Ishikawa (cell line): Measurements from ENCODE around the gene IL18R1.

ENCODE experiments used
- CEBPB ChIP-seq: IDR thresholded peaks from 2 replicates; pipeline ENCODE4 v1.6.1; 2012
- CREB1 ChIP-seq: IDR thresholded peaks from 2 replicates; pipeline ENCODE4 v1.6.1; 2012; ENCODE audit warnings: low read depth
- EGR1 ChIP-seq: IDR thresholded peaks from 2 replicates; pipeline ENCODE4 v1.6.1; 2012
- EP300 ChIP-seq: IDR thresholded peaks from 2 replicates; pipeline ENCODE4 v1.6.1; 2012; ENCODE audit warnings: borderline replicate concordance
- FOXM1 ChIP-seq: IDR thresholded peaks from 2 replicates; pipeline ENCODE4 v1.6.1; 2012; ENCODE audit warnings: low read depth, borderline replicate concordance
- NFIC ChIP-seq: IDR thresholded peaks from 2 replicates; pipeline ENCODE4 v1.6.1; 2012
- RAD21 ChIP-seq: IDR thresholded peaks from 2 replicates; pipeline ENCODE4 v1.6.1; 2012; ENCODE audit warnings: low read depth
- TAF1 ChIP-seq: IDR thresholded peaks from 2 replicates; pipeline ENCODE4 v1.6.1; 2012; ENCODE audit warnings: low read depth, mild to moderate bottlenecking
- TCF12 ChIP-seq: IDR thresholded peaks from 2 replicates; pipeline ENCODE4 v1.6.1; 2012; ENCODE audit warnings: low read depth
- TEAD4 ChIP-seq: IDR thresholded peaks from 2 replicates; pipeline ENCODE4 v1.6.1; 2012
- YY1 ChIP-seq: IDR thresholded peaks from 2 replicates; pipeline ENCODE4 v1.6.1; 2012; ENCODE audit warnings: low read depth
- ZBTB7A ChIP-seq: IDR thresholded peaks from 2 replicates; pipeline ENCODE4 v1.6.1; 2012; ENCODE audit warnings: low read depth
- TF ChIP-seq, protein P1 (sequence below): IDR thresholded peaks from 2 replicates; pipeline ENCODE4 v1.6.1; 2012
- TF ChIP-seq, protein P2 (sequence below): IDR thresholded peaks from 2 replicates; pipeline ENCODE4 v1.6.1; 2012; ENCODE audit warnings: low read depth, mild to moderate bottlenecking
- TF ChIP-seq, protein P3 (sequence below): IDR thresholded peaks from 2 replicates; pipeline ENCODE4 v1.6.1; 2012

The IL18R1 gene

GRCh38 chr2:102356381-102356712 lies 751 bp downstream of the IL18R1 start:
- TF ChIP-seq NFIC (no peak), CREB1 (no peak), YY1 (no peak), TEAD4 (no peak), EP300 (no peak)
- TF ChIP-seq, protein P1, sequence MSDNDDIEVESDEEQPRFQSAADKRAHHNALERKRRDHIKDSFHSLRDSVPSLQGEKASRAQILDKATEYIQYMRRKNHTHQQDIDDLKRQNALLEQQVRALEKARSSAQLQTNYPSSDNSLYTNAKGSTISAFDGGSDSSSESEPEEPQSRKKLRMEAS, result no peak

DNA sequence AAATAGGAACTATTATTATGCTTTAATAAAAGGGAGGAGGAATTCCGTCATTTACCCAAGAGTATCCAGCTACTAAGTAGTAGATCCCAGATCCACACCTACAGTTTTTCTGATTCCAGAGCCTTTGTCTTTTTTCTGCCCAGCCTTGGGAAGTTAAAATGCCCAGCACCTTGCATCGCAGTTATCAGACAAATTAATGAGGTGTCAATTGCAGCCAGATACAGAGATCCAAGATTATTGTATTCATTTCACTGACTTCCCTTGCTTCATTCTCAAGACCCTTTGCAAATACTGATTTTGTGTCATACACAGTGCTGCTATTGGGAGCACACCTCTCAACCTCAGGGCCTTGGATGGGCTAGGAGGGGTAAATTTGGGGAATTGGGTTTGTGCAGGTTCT lies 1.1 kb downstream of the IL18R1 start:
- no peak for TF ChIP-seq CREB1
- TF ChIP-seq RAD21, result no peak
- TF ChIP-seq, protein P2, sequence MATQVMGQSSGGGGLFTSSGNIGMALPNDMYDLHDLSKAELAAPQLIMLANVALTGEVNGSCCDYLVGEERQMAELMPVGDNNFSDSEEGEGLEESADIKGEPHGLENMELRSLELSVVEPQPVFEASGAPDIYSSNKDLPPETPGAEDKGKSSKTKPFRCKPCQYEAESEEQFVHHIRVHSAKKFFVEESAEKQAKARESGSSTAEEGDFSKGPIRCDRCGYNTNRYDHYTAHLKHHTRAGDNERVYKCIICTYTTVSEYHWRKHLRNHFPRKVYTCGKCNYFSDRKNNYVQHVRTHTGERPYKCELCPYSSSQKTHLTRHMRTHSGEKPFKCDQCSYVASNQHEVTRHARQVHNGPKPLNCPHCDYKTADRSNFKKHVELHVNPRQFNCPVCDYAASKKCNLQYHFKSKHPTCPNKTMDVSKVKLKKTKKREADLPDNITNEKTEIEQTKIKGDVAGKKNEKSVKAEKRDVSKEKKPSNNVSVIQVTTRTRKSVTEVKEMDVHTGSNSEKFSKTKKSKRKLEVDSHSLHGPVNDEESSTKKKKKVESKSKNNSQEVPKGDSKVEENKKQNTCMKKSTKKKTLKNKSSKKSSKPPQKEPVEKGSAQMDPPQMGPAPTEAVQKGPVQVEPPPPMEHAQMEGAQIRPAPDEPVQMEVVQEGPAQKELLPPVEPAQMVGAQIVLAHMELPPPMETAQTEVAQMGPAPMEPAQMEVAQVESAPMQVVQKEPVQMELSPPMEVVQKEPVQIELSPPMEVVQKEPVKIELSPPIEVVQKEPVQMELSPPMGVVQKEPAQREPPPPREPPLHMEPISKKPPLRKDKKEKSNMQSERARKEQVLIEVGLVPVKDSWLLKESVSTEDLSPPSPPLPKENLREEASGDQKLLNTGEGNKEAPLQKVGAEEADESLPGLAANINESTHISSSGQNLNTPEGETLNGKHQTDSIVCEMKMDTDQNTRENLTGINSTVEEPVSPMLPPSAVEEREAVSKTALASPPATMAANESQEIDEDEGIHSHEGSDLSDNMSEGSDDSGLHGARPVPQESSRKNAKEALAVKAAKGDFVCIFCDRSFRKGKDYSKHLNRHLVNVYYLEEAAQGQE, result no peak
- no peak for TF ChIP-seq NFIC
- TF ChIP-seq, protein P3, sequence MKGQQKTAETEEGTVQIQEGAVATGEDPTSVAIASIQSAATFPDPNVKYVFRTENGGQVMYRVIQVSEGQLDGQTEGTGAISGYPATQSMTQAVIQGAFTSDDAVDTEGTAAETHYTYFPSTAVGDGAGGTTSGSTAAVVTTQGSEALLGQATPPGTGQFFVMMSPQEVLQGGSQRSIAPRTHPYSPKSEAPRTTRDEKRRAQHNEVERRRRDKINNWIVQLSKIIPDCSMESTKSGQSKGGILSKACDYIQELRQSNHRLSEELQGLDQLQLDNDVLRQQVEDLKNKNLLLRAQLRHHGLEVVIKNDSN, result no peak
- TF ChIP-seq FOXM1, result no peak
- no peak for TF ChIP-seq CEBPB
- no peak for TF ChIP-seq ZBTB7A
- TF ChIP-seq, protein P1, result no peak
- no peak for TF ChIP-seq EGR1
- TF ChIP-seq TCF12, result no peak
- no peak for TF ChIP-seq TEAD4
- no peak for TF ChIP-seq YY1
- no peak for TF ChIP-seq TAF1
- TF ChIP-seq EP300, result no peak

- TF ChIP-seq EP300 (no peak), TCF12 (no peak), FOXM1 (no peak), YY1 (no peak), TEAD4 (no peak), NFIC (no peak), RAD21 (no peak), CREB1 (no peak), EGR1 (no peak), ZBTB7A (no peak), TAF1 (no peak), CEBPB (no peak)
- TF ChIP-seq, protein P1, result no peak
- TF ChIP-seq, protein P3, result no peak
- TF ChIP-seq, protein P2, result no peak
Observed at GRCh38 chr2:102357937-102358336, 2.3 kb downstream of the IL18R1 start.

DNA sequence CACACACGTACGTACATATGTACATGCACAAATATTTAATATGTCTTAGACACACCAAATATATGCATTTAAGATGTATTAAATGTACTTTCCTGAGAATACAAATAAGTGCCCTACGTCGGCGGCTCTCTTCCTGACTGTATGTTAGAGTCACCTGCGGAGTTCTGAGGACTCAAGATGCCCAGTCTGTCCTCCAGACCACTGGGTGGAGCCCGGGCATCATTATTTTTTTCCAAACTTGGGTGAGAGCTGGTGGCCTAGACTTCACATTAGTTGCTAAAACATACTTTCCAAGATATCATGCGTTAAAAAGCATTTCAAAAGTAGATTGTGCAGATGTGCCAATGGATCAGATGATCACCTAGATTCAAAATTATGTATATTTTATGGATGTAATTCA lies 2.9 kb downstream of the IL18R1 start:
- no peak for TF ChIP-seq ZBTB7A

DNA sequence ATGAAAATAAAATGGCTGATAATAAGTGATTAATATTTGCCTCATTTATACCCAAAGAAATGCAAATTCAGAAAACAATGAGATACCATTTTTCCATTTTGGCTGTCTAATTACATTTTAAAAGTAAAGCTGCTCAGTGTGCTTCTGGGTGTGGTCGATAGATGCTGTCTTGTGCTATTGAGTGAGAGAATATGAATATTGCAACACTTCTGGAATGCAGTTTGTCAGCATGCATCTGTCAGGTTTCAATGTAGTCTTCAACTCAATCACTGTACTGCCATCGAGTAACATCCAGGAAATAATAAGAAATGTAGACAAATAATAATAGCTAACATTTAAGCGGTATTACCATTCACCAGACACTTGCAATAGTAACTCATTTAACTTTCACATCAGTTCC lies 3.9 kb downstream of the IL18R1 start:
- TF ChIP-seq NFIC, result no peak
- peak; percentile 62; the same call in 1 of the 2 replicates for TF ChIP-seq CEBPB

DNA sequence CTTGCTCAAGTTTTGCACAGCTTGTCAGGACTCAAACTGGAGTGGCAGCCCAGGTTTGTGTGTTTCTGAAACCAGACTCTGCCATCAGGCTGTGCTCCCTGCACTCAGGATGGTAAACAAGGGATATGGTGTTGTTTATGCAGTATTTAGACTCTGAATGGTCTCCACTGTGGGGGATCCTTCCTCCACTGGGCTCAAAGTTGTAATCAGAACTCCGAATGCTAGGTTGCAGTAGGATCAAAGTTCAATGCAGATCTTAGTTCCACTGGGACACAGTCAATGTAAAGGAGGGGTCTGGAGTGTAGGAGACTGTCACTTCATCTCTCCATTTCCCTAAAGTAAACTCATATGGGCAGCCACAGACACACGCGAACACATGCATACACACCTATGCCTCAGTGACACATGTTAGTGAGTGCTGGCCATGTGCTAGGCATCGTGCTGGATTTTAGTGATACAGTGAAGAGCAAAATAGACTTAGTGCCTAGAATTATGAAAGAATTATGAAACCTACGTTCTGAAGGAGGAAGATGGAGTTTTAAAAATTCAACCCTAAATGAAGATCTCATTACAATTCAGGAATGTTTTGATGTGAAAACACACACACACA lies 6.1 kb downstream of the IL18R1 start:
- TF ChIP-seq ZBTB7A (no peak), CREB1 (no peak), FOXM1 (no peak), TEAD4 (no peak), CEBPB (no peak), NFIC (no peak), TAF1 (no peak), YY1 (no peak), RAD21 (no peak), EGR1 (no peak)
- TF ChIP-seq, protein P3, result no peak
- TF ChIP-seq, protein P2, result no peak
